ENCODE measurements around the gene RNPS1. TPM values are rescaled to one million over a fixed set of nuclear protein-coding genes. Genes with fewer than 3 reads are reported as not detected.

The RNPS1 gene
- total and polyA plus RNA-seq, 2 donors (not counting 3 experiments of a cell fraction or from before 2014, with no cell fraction given), result 206 to 209 TPM

DNA sequence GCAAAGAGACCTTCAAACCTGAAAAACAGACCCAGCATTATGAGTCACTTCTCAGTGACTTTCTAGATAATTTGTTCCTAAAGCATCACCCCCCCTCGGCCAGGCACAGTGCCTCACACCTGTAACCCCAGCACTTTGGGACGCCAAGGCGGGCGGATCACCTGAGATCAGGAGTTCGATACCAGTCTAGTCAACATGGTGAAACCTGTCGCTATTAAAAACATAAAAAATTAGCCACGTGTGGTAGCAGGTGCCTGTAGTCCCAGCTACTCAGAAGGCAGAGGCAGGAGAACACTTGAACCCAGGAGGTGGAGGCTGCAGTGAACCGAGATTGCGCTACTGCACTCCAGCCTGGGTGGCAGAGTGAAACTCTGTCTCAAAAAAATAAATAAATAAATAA is 24.3 kb upstream of the RNPS1 start:
- DNase-seq (ENCODE audit: low read depth, low spot score) (no peak), FAIRE-seq (no peak)
- no TSS peak for BruUV-seq (replicated peaks)
- no peaks in the 10 kb centered on the region for H3K9me3 ChIP-seq (replicated peaks; ENCODE audit: control insufficient read depth, insufficient read depth, low read length)
- intact Hi-C loops (cut with micrococcal nuclease), result loop anchor here (10.0 kb wide), 1 partner anchor 133 kb away; the partner anchor contains the start of gene CCNF
- no peak overlapping the region for H2AFZ ChIP-seq (ENCODE audit: low read depth, low read length)
- no peak overlapping the region for H3K4me2 ChIP-seq (ENCODE audit: insufficient read depth, low read length)
- no peaks in the 10 kb centered on the region for H3K4me1 ChIP-seq (ENCODE audit: control insufficient read depth, extremely low read depth, insufficient read depth, low read length)
- peaks cover 0 to 12% of the 10 kb centered on the region in 2 experiments for H3K36me3 ChIP-seq (ENCODE audit: control insufficient read depth in 2 of 2, extremely low read depth in 1 of 2, insufficient read depth in 2 of 2, low read length in 2 of 2)
- no peaks in the 10 kb centered on the region for H4K20me1 ChIP-seq (replicated peaks; ENCODE audit: control insufficient read depth, extremely low read depth, insufficient read depth, low read length)
- ChIA-PET POLR2A (no interaction called here), CTCF (no interaction called here)
- no peaks in the 10 kb centered on the region for H3K79me2 ChIP-seq (ENCODE audit: control insufficient read depth, insufficient read depth, low read length)
- dilution Hi-C loops (cut with MboI; ENCODE audit: extremely low pct_ligation_motif_present, low sequenced_read_pairs), result no loop called here
- no peak overlapping the region for H3K4me3 ChIP-seq (replicated peaks in 1 of 3; ENCODE audit: insufficient read depth in 1 of 3, low read depth in 1 of 3, low read length in 3 of 3)
- no peak overlapping the region for H3K9ac ChIP-seq (replicated peaks; ENCODE audit: extremely low read depth, insufficient read depth, low read length)
- no peak overlapping the region for H3K27ac ChIP-seq (ENCODE audit: insufficient read depth, low read depth, low read length)
- H3K9me1 ChIP-seq (replicated peaks; ENCODE audit: control insufficient read depth, extremely low read depth, insufficient read depth, low read length), result no peaks in the 10 kb centered on the region
- TF ChIP-seq POLR2AphosphoS5 (IDR thresholded peaks at IDR 0.05; ENCODE audit: insufficient read depth, low read depth, low read length) (no peak), GATA2 (IDR thresholded peaks at IDR 0.05; ENCODE audit: insufficient read depth, insufficient read length, low read depth, low read length) (no peak), EZH2 (IDR thresholded peaks at IDR 0.05; ENCODE audit: borderline replicate concordance, low read depth, low read length, severe bottlenecking) (no peak), MYC (IDR thresholded peaks at IDR 0.05; ENCODE audit: low read depth, low read length) (no peak), POLR2A (IDR thresholded peaks at IDR 0.05; ENCODE audit: low read depth, low read length) (no peak), FOS (IDR thresholded peaks at IDR 0.05; ENCODE audit: borderline replicate concordance, insufficient read depth, low read length) (no peak), JUN (IDR thresholded peaks at IDR 0.05; ENCODE audit: borderline replicate concordance, insufficient read depth, insufficient read length, low read depth) (no peak)
- TF ChIP-seq, protein P1, sequence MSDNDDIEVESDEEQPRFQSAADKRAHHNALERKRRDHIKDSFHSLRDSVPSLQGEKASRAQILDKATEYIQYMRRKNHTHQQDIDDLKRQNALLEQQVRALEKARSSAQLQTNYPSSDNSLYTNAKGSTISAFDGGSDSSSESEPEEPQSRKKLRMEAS (IDR thresholded peaks at IDR 0.05; ENCODE audit: insufficient read depth, insufficient read length), result no peak
- TF ChIP-seq, protein P2, sequence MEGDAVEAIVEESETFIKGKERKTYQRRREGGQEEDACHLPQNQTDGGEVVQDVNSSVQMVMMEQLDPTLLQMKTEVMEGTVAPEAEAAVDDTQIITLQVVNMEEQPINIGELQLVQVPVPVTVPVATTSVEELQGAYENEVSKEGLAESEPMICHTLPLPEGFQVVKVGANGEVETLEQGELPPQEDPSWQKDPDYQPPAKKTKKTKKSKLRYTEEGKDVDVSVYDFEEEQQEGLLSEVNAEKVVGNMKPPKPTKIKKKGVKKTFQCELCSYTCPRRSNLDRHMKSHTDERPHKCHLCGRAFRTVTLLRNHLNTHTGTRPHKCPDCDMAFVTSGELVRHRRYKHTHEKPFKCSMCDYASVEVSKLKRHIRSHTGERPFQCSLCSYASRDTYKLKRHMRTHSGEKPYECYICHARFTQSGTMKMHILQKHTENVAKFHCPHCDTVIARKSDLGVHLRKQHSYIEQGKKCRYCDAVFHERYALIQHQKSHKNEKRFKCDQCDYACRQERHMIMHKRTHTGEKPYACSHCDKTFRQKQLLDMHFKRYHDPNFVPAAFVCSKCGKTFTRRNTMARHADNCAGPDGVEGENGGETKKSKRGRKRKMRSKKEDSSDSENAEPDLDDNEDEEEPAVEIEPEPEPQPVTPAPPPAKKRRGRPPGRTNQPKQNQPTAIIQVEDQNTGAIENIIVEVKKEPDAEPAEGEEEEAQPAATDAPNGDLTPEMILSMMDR (IDR thresholded peaks at IDR 0.05; ENCODE audit: extremely low read depth in 1 of 2, insufficient read depth in 1 of 2, low read depth in 1 of 2, low read length in 2 of 2), result no peak
- no peaks in the 10 kb centered on the region for H3K27me3 ChIP-seq (ENCODE audit: control insufficient read depth in 2 of 2, insufficient read depth in 2 of 2, low read length in 2 of 2)

Measured in endothelial cell of umbilical vein (primary cell).